Activated naive CD8-positive, alpha-beta T cell treated with anti-CD3 and anti-CD28 coated beads, Interleukin-2, amount 50 U/mL, for 24 hours (primary cell): Measurements from ENCODE around the gene SLC45A2.
"Not testable (repeated sequence)": the region's sequence is repeated elsewhere in the genome, so short reads cannot be mapped to it uniquely, and the experiment has no call there.

ENCODE experiments used
- ATAC-seq: fragments of 150-1000 bp; cut with Tn5 transposase; one replicate; pipeline ENCODE4 v1.10.0; 2021
- DNase-seq: peaks from one replicate; pipeline ENCODE4 v3.0.0; 2021
- H3K27ac Mint-ChIP-seq: one replicate; pipeline ENCODE4 v1.8.0; 2021; ENCODE audit warnings: mild to moderate bottlenecking, mixed read lengths
- H3K27me3 Mint-ChIP-seq: one replicate; pipeline ENCODE4 v1.8.0; 2021; ENCODE audit warnings: mixed read lengths
- H3K36me3 Mint-ChIP-seq: one replicate; pipeline ENCODE4 v1.8.0; 2021; ENCODE audit warnings: low read depth, mixed read lengths
- H3K4me1 Mint-ChIP-seq: one replicate; pipeline ENCODE4 v1.8.0; 2021; ENCODE audit warnings: mixed read lengths
- H3K4me3 Mint-ChIP-seq: one replicate; pipeline ENCODE4 v1.8.0; 2021; ENCODE audit warnings: mild to moderate bottlenecking, moderate library complexity, mixed read lengths
- H3K9me3 Mint-ChIP-seq: one replicate; pipeline ENCODE4 v1.8.0; 2021; ENCODE audit warnings: mixed read lengths

Gene SLC45A2

GRCh38 chr5:34013547-34013946 is 29.1 kb upstream of the SLC45A2 start:
- peaks cover 1% of the 10 kb centered on the region for H3K36me3 Mint-ChIP-seq
- H3K9me3 Mint-ChIP-seq, result no peaks in the 10 kb centered on the region
- H3K4me3 Mint-ChIP-seq, result no peak overlapping the region

GRCh38 chr5:34012791-34013190 is 28.3 kb upstream of the SLC45A2 start:
- H3K27me3 Mint-ChIP-seq, result no peaks in the 10 kb centered on the region
- DNase-seq, result no peak
- peaks cover 1% of the 10 kb centered on the region for H3K36me3 Mint-ChIP-seq
- H3K4me3 Mint-ChIP-seq, result no peak overlapping the region
- no peaks in the 10 kb centered on the region for H3K9me3 Mint-ChIP-seq
- H3K27ac Mint-ChIP-seq, result no peak overlapping the region
- H3K4me1 Mint-ChIP-seq, result peaks cover 27% of the 10 kb centered on the region
- no peak for ATAC-seq

More at GRCh38 chr5:34013547-34013946, 29.1 kb upstream of the SLC45A2 start:
- H3K27me3 Mint-ChIP-seq, result no peaks in the 10 kb centered on the region
- peaks cover 22% of the 10 kb centered on the region for H3K4me1 Mint-ChIP-seq
- ATAC-seq (no peak), DNase-seq (no peak)
- no peak overlapping the region for H3K27ac Mint-ChIP-seq

DNA sequence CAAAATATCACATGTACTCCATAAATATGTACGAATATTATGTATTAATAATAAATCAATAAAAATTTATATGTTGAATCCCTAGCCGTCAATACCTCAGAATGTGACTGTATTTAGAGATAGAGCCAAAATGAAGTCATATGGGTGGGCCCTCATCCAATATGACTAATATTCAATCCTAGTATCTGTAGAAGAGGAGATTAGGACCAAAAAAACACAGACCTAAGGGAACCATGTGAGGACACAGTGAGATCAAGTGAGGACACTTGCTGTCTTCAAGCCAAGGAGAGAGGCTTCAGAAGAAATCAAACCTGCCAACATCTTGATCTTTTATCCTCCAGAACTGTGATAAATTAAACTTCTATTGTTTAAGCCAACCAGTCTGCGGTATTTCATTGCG is 27.0 kb upstream of the SLC45A2 start:
- Mint-ChIP-seq H3K9me3 (no peaks in the 10 kb centered on the region), H3K27me3 (no peaks in the 10 kb centered on the region), H3K36me3 (peaks cover 1% of the 10 kb centered on the region), H3K27ac (no peak overlapping the region), H3K4me3 (no peak overlapping the region), H3K4me1 (peaks cover 34% of the 10 kb centered on the region)
- DNase-seq (no peak), ATAC-seq (no peak)

DNA sequence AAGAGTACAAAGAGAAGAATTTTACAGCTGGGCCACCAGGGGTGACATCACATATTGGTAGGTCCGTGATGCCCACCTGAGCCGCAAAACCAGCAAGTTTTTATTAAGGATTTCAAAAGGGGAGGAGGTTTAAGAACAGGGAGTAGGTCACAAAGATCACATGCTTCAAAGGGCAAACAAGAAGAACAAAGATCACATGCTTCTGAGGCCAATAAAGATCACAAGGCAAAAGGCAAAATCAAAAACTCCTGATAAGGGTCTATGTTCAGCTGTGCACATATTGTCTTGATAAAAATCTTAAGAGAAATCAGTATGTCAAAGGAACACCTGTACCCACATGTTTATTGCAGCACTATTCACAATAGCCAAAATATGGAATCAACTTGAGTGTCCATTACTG is 25.7 kb upstream of the SLC45A2 start:
- not testable (repeated sequence) for H3K36me3 Mint-ChIP-seq, H3K9me3 Mint-ChIP-seq, H3K27ac Mint-ChIP-seq, H3K4me3 Mint-ChIP-seq, DNase-seq, ATAC-seq, H3K27me3 Mint-ChIP-seq
- peaks cover 35% of the 10 kb centered on the region for H3K4me1 Mint-ChIP-seq

DNA sequence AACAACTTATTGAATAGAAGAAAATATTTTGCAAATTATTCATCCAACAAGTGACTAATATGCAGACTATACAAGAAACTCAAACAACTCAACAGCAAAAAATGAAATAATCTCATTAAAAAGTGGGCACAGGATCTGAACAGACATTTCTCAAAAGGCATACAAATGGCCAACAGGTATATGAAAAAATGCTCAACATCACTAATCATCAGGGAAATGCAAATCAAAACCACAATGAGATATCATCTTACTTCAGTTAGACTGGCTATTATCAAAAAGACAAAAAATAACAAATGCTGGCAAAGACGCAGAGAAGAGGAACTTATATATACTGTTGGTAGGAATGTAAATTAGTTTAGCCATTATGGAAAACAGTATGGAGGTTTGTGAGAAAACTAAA is 25.1 kb upstream of the SLC45A2 start:
- Mint-ChIP-seq H3K36me3 (peaks cover 3% of the 10 kb centered on the region), H3K4me1 (peaks cover 35% of the 10 kb centered on the region), H3K27me3 (no peaks in the 10 kb centered on the region), H3K4me3 (no peak overlapping the region), H3K9me3 (no peaks in the 10 kb centered on the region), H3K27ac (no peak overlapping the region)
- DNase-seq (no peak), ATAC-seq (no peak)

DNA sequence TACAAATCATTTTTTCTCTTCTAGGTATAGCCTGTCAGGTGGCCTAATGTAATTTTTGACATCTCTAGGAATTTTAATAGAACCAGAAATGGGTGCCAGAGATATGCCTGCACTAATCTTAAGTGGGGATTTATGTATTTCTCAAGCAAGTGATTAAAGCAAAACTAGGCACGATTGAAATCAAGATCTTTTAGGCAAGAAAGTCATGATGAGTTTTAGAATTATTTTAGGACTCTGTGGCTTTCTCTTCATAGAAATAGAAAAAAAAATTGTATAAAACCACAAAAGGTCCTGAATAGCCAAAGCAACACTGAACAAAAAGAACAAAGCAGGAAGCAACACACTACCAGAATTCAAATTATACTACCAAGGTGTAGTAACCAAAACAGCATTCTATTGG is 24.3 kb upstream of the SLC45A2 start:
- Mint-ChIP-seq H3K27ac (peak overlapping the region; percentile 81), H3K4me3 (peak overlapping the region; percentile 82), H3K9me3 (no peaks in the 10 kb centered on the region), H3K27me3 (no peaks in the 10 kb centered on the region), H3K4me1 (peaks cover 35% of the 10 kb centered on the region), H3K36me3 (peaks cover 4% of the 10 kb centered on the region)
- no peak for ATAC-seq
- no peak for DNase-seq

- DNase-seq, result peak; percentile 87
- no peaks in the 10 kb centered on the region for H3K27me3 Mint-ChIP-seq
- ATAC-seq, result peak; percentile 90
- H3K4me3 Mint-ChIP-seq, result peak within 1 kb of the TSS; percentile 82
- peaks cover 7% of the 10 kb centered on the region for H3K36me3 Mint-ChIP-seq
- H3K4me1 Mint-ChIP-seq, result peaks cover 35% of the 10 kb centered on the region
- no peaks in the 10 kb centered on the region for H3K9me3 Mint-ChIP-seq
- H3K27ac Mint-ChIP-seq, result peak within 1 kb of the TSS; percentile 81
These were observed 23.4 kb upstream of the SLC45A2 start, which contains the start of gene AMACR for GRCh38 chr5:34007621-34008600. Gene AMACR, minus strand, starts transcription at chr5:34008050. Its CDS starts 31 bp downstream, at chr5:34008019.

DNA sequence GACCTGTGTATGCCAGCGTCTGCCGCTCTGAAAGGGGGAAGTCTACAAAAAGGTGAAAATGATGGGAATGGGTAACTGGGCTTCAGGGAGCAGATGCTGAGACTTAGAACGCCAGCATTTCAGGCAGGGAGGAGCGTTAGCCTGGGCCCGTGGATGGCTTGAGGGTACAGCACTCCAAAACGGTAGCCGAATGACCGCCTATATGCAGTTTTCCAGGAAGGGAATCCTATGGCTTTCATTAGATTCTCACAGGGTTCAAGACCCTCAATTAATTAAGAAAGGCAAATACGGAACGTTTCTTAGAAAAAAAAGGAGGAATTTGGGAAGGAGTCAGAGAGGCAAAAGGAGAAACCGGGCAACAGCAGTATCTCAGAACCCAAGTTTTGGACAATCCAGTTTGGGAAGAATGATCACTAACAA is 22.7 kb upstream of the SLC45A2 start:
- H3K9me3 Mint-ChIP-seq, result no peaks in the 10 kb centered on the region
- H3K27me3 Mint-ChIP-seq, result no peaks in the 10 kb centered on the region
- no peak for ATAC-seq
- peak overlapping the region; percentile 81 for H3K27ac Mint-ChIP-seq
- peaks cover 7% of the 10 kb centered on the region for H3K36me3 Mint-ChIP-seq
- H3K4me1 Mint-ChIP-seq, result peaks cover 38% of the 10 kb centered on the region
- DNase-seq, result no peak
- H3K4me3 Mint-ChIP-seq, result peak overlapping the region; percentile 82

- H3K36me3 Mint-ChIP-seq, result peaks cover 7% of the 10 kb centered on the region
- DNase-seq (no peak), ATAC-seq (no peak)
- no peaks in the 10 kb centered on the region for H3K9me3 Mint-ChIP-seq
- no peak overlapping the region for H3K4me3 Mint-ChIP-seq
- H3K27ac Mint-ChIP-seq, result no peak overlapping the region
- H3K27me3 Mint-ChIP-seq, result no peaks in the 10 kb centered on the region
- H3K4me1 Mint-ChIP-seq, result peaks cover 38% of the 10 kb centered on the region
These were observed 21.2 kb upstream of the SLC45A2 start for GRCh38 chr5:34005681-34006080.

DNA sequence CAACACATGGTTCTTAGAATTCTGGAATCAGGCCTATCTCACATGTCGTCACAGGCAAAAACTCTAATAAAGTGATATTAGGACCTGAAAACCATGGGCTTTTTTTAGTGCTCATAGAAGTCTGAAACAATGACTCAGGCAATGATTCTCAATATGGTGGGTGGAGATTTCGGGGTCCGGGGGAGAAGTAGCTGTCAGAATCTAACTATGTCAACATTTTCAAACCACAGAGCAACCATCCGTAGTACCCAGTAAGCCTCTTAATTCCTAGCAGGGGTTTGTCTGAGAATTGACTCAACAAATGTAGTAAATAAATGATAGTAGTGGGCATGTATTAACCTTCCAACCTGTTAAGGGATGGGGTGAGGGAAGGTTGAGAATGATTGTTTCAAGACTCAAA is 20.7 kb upstream of the SLC45A2 start:
- DNase-seq (no peak), ATAC-seq (peak; percentile 11)
- Mint-ChIP-seq H3K27me3 (no peaks in the 10 kb centered on the region), H3K4me3 (no peak overlapping the region), H3K27ac (no peak overlapping the region), H3K4me1 (peaks cover 38% of the 10 kb centered on the region), H3K9me3 (no peaks in the 10 kb centered on the region), H3K36me3 (peaks cover 7% of the 10 kb centered on the region)

- H3K9me3 Mint-ChIP-seq, result no peaks in the 10 kb centered on the region
- H3K27ac Mint-ChIP-seq, result no peak overlapping the region
- no peaks in the 10 kb centered on the region for H3K27me3 Mint-ChIP-seq
- ATAC-seq, result no peak
- peaks cover 6% of the 10 kb centered on the region for H3K36me3 Mint-ChIP-seq
- no peak for DNase-seq
- peaks cover 31% of the 10 kb centered on the region for H3K4me1 Mint-ChIP-seq
- no peak overlapping the region for H3K4me3 Mint-ChIP-seq
These were observed 19.4 kb upstream of the SLC45A2 start for GRCh38 chr5:34003941-34004340.

DNA sequence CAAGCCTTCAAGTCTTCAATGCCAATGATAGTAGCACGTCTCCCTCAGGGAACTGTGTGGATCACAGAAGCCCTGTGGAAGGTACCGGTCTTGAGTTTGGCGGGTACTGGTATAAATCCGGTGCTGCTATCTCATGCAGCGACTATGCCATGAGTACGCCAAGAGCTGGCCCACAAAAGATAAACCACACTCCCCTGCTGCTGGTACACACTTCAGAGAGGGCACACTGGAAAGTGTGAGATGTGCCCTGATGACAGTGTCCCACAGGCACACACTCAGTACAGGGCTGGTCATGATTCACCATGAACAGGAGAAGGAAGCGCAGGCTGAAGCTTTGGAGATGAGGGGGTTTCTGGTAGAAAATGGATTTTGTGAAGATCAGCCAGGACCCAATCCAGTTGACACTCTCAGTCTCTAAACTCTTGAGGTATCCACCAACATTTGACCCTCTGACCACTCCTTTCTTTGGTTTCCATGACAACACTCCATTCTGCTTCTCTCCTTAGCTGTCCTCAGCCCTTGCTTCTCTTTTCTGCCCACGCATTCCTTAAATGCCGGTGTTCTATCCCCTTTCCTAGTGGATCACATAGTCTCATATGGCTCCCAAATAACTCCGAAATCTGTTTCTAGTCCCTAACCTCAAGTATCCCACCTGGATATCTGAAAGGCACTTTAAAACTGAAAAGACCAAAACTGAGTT is 18.3 kb upstream of the SLC45A2 start:
- Mint-ChIP-seq H3K4me1 (peaks cover 23% of the 10 kb centered on the region), H3K4me3 (no peak overlapping the region), H3K36me3 (peaks cover 8% of the 10 kb centered on the region), H3K27me3 (no peaks in the 10 kb centered on the region), H3K27ac (no peak overlapping the region), H3K9me3 (no peaks in the 10 kb centered on the region)
- DNase-seq (no peak), ATAC-seq (peak; percentile 54)

- peaks cover 8% of the 10 kb centered on the region for H3K36me3 Mint-ChIP-seq
- no peak for ATAC-seq
- H3K4me3 Mint-ChIP-seq, result no peak overlapping the region
- DNase-seq, result no peak
- H3K9me3 Mint-ChIP-seq, result no peaks in the 10 kb centered on the region
- peaks cover 16% of the 10 kb centered on the region for H3K4me1 Mint-ChIP-seq
- H3K27ac Mint-ChIP-seq, result no peak overlapping the region
- H3K27me3 Mint-ChIP-seq, result no peaks in the 10 kb centered on the region
These were observed 16.8 kb upstream of the SLC45A2 start for GRCh38 chr5:34001241-34001841.

DNA sequence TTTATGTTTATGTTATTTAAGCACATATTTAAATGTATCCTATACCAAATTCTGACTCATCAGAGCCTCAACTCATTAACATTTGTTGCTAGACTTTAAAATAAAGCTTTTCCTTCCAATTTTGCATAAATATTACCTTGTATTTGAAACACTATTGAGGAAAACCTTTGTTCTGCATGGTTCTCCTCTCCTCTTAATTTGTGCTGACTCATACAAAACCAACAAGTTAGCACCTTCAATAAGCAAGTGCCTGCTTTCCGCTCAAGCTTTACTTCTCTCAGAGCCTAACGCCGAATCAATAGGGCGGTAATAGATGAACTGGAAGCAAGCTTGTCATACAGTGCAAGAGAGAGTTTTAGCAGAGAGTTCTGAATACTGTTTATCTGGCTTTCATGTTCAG is 15.5 kb upstream of the SLC45A2 start:
- no peak for DNase-seq
- H3K9me3 Mint-ChIP-seq, result no peaks in the 10 kb centered on the region
- H3K27me3 Mint-ChIP-seq, result no peaks in the 10 kb centered on the region
- H3K4me3 Mint-ChIP-seq, result no peak overlapping the region
- H3K36me3 Mint-ChIP-seq, result peaks cover 8% of the 10 kb centered on the region
- peak overlapping the region; percentile 30 for H3K27ac Mint-ChIP-seq
- no peak for ATAC-seq
- H3K4me1 Mint-ChIP-seq, result peaks cover 8% of the 10 kb centered on the region
